Activated T-helper 17 cell treated with anti-CD3 and anti-CD28 coated beads, Interleukin-2, amount 50 U/mL, for 72 hours (primary cell): ENCODE results near the gene SPTBN2. TPM values are rescaled to one million over a fixed set of nuclear protein-coding genes. Genes with fewer than 3 reads are reported as not detected.

ENCODE experiments used
- ATAC-seq: fragments of 150-1000 bp; cut with Tn5 transposase; replicated peaks from 2 replicates; pipeline ENCODE4 v1.10.0; 2021; ENCODE audit warnings: mild to moderate bottlenecking, moderate library complexity
- H3K27ac Mint-ChIP-seq: one replicate; pipeline ENCODE4 v1.8.0; 2022; ENCODE audit warnings: mixed read lengths
- H3K27me3 Mint-ChIP-seq: one replicate; pipeline ENCODE4 v1.8.0; 2022; ENCODE audit warnings: mixed read lengths
- H3K36me3 Mint-ChIP-seq: one replicate; pipeline ENCODE4 v1.8.0; 2022; ENCODE audit warnings: low read depth, mild to moderate bottlenecking, mixed read lengths
- H3K4me1 Mint-ChIP-seq: one replicate; pipeline ENCODE4 v1.8.0; 2022; ENCODE audit warnings: mixed read lengths
- H3K4me3 Mint-ChIP-seq: one replicate; pipeline ENCODE4 v1.8.0; 2022; ENCODE audit warnings: mild to moderate bottlenecking, mixed read lengths
- H3K9me3 Mint-ChIP-seq: one replicate; pipeline ENCODE4 v1.8.0; 2022; ENCODE audit warnings: mixed read lengths
- total RNA-seq, 2 donors: library from RNA; stranded (reverse); gene quantifications; one replicate each; pipeline ENCODE4 v1.2.3, GENCODE V29; 2022

Gene SPTBN2
- total RNA-seq, 2 donors from 2014 or later, result 0.37 to 0.45 TPM

DNA sequence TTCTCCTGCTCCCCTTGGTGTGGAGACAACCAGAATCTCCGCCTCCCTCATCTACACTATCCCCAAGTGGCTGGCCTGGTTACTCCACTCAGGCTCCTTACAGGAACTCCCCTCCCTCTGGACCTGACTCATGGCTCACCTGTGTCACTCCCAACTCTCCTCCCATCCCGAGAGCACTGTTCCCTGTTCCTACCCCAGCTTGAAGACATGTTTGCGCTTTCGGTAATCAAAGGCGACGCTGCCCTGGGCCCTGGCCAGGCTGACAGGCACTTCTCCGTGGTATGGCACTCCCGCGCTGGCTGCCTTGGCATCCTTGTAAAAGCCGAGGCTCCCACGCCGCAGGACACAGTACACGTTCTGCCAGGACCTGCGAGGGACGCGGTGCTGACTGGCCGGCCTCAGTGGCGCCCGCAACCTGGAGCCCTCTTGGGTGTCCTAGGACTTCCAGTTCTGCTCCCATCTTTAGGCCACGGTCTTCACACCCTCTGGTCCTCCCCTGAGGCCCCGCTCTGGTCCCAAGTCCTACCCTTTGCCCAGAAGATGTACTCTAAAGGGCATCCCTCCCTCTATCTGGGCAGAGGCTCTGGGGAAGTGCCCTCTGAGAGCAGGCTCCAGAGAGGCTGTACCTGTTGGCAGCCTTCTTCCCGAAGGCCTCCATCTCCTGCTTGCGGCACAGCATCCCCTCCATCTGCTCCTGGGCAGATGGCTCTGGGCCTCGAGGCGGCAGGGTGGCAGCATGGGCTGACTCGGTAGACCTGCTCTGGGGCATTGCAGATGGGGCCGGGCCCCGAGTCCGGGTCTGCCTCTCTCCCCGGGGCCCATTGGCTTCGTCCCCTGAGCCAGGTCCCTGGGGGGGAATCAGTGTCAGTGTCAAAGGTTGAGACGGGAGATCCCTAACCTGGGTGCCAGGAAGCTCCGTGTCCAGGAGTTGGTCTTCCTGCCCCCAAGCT, 41.9 kb downstream of the SPTBN2 start:
- H3K27ac Mint-ChIP-seq, result no peak overlapping the region
- no peak overlapping the region for H3K4me3 Mint-ChIP-seq
- no peaks in the 10 kb centered on the region for H3K27me3 Mint-ChIP-seq
- no peaks in the 10 kb centered on the region for H3K36me3 Mint-ChIP-seq
- H3K9me3 Mint-ChIP-seq, result no peaks in the 10 kb centered on the region
- no peak for ATAC-seq
- H3K4me1 Mint-ChIP-seq, result no peaks in the 10 kb centered on the region

DNA sequence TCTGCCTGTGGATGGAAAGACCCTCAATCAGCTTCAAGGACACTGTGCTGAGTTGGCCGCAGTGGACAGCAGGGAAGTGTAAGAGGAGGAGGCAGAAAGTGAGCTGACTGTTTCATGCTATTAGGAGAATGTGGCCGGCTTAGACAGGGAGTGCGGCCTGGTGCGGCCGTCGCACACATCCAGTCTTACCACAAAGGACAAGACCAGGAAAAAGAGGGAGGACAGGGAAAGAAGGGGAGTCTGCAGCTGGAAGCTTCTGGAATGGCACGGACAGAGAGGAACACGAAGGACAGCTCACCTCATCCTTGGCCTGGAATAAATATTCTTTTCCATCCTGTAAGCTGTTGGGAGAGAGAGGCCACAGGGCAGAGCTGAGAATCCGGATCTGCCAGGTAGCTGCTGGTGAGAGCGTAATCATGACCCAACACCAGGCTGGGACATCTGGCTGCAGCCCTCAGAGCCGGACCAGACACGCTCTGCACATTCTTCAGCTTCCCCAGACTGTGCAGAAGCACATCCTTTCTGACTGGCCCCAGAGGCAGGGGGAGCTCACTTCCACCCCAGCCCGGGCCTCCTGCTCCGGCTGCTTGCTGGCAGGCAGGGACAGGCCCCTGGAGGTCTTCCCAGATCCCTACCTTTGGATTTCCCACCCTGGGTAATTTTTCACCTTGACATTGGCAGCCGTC, 42.8 kb downstream of the SPTBN2 start:
- Mint-ChIP-seq H3K4me3 (no peak overlapping the region), H3K4me1 (no peaks in the 10 kb centered on the region), H3K27me3 (no peaks in the 10 kb centered on the region), H3K36me3 (no peaks in the 10 kb centered on the region), H3K9me3 (no peaks in the 10 kb centered on the region), H3K27ac (no peak overlapping the region)
- ATAC-seq, result no peak

- H3K4me1 Mint-ChIP-seq, result no peaks in the 10 kb centered on the region
- no peak overlapping the region for H3K4me3 Mint-ChIP-seq
- no peaks in the 10 kb centered on the region for H3K36me3 Mint-ChIP-seq
- H3K9me3 Mint-ChIP-seq, result no peaks in the 10 kb centered on the region
- no peak for ATAC-seq
- no peak overlapping the region for H3K27ac Mint-ChIP-seq
- H3K27me3 Mint-ChIP-seq, result no peaks in the 10 kb centered on the region
Observed at GRCh38 chr11:66685276-66686099, 43.5 kb downstream of the SPTBN2 start.

DNA sequence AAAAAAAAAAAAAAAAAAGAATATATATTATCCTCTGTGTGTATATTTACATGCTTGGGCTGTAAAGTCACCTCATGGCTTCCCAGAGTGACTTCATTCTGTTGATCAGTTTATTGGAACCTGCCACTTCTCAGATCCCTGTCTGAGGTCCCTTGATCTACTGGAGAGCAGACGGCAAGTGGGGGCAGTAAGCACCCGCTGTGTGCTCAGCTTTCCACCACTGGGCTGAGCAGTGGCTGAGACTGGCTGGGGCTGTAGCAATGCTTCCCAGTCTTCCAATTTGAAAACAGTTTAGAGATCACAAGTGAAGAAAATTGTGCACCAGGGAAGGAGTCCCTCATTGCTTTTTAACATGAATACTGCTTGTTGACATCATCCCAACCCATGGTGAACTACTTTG, 44.4 kb downstream of the SPTBN2 start:
- Mint-ChIP-seq H3K9me3 (no peaks in the 10 kb centered on the region), H3K27me3 (no peaks in the 10 kb centered on the region), H3K4me1 (no peaks in the 10 kb centered on the region), H3K36me3 (no peaks in the 10 kb centered on the region), H3K4me3 (no peak overlapping the region), H3K27ac (no peak overlapping the region)
- no peak for ATAC-seq

GRCh38 chr11:66683877-66684276, 45.1 kb downstream of the SPTBN2 start:
- H3K4me1 Mint-ChIP-seq, result no peaks in the 10 kb centered on the region
- no peaks in the 10 kb centered on the region for H3K36me3 Mint-ChIP-seq
- no peaks in the 10 kb centered on the region for H3K27me3 Mint-ChIP-seq
- H3K27ac Mint-ChIP-seq, result no peak overlapping the region
- H3K9me3 Mint-ChIP-seq, result no peaks in the 10 kb centered on the region
- H3K4me3 Mint-ChIP-seq, result no peak overlapping the region
- ATAC-seq, result no peak

GRCh38 chr11:66680966-66681645, 47.9 kb downstream of the SPTBN2 start:
- Mint-ChIP-seq H3K9me3 (no peaks in the 10 kb centered on the region), H3K27me3 (no peaks in the 10 kb centered on the region), H3K36me3 (peaks cover 20% of the 10 kb centered on the region), H3K27ac (no peak overlapping the region), H3K4me3 (no peak overlapping the region), H3K4me1 (peaks cover 4% of the 10 kb centered on the region)
- no peak for ATAC-seq

- peaks cover 12% of the 10 kb centered on the region for H3K4me1 Mint-ChIP-seq
- no peaks in the 10 kb centered on the region for H3K9me3 Mint-ChIP-seq
- peaks cover 41% of the 10 kb centered on the region for H3K36me3 Mint-ChIP-seq
- H3K27me3 Mint-ChIP-seq, result no peaks in the 10 kb centered on the region
- H3K27ac Mint-ChIP-seq, result peak within 1 kb of the TSS; percentile 100
- H3K4me3 Mint-ChIP-seq, result peak within 1 kb of the TSS; percentile 97
- ATAC-seq, result peak; percentile 93
Observed at GRCh38 chr11:66677599-66678375, 51.2 kb downstream of the SPTBN2 start, which contains the start of gene RBM4B. TSS of gene RBM4B (minus strand) at chr11:66677887. CDS start at chr11:66677079, 808 bp downstream.

- no peak for ATAC-seq
- Mint-ChIP-seq H3K4me1 (peaks cover 12% of the 10 kb centered on the region), H3K9me3 (no peaks in the 10 kb centered on the region), H3K36me3 (peaks cover 44% of the 10 kb centered on the region), H3K27me3 (no peaks in the 10 kb centered on the region), H3K27ac (peak overlapping the region; percentile 100), H3K4me3 (peak overlapping the region; percentile 97)
Observed at GRCh38 chr11:66676931-66677598, 52.0 kb downstream of the SPTBN2 start.

GRCh38 chr11:66676282-66676919, 52.6 kb downstream of the SPTBN2 start:
- Mint-ChIP-seq H3K27me3 (no peaks in the 10 kb centered on the region), H3K27ac (peak overlapping the region; percentile 100), H3K4me3 (peak overlapping the region; percentile 97), H3K36me3 (peaks cover 45% of the 10 kb centered on the region), H3K9me3 (no peaks in the 10 kb centered on the region), H3K4me1 (peaks cover 12% of the 10 kb centered on the region)
- ATAC-seq, result no peak

DNA sequence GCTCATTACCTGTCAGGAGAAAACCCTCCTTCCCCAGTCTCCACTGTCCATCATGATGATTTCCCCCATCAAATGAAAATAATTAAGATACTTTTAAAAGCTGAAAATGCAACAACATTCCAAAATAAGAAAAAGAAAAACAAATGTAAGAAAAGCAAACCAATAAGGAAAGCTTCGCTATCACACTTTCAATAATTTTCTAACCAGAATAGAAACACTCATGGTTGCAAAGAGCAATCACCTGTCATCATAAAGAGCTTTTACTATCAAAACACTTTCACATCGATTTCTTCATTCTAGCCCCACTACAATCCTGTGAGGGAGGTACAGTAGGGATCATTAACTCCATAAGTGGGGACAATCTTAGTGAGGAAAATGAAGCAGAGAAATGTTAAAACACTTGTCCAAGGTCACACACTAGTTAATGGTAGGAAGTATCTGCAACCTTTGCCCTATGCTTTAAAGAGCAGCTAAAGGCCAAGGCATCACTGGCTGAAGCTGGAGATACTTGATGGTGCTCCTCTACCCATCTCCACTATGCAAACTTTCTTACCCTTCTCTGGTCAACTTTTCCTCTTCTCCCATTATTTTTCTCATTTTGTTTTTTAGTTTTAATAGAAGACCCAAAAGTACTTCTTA, 53.9 kb downstream of the SPTBN2 start:
- no peak for ATAC-seq
- peaks cover 56% of the 10 kb centered on the region for H3K36me3 Mint-ChIP-seq
- H3K27ac Mint-ChIP-seq, result peak overlapping the region; percentile 26
- no peaks in the 10 kb centered on the region for H3K27me3 Mint-ChIP-seq
- peaks cover 12% of the 10 kb centered on the region for H3K4me1 Mint-ChIP-seq
- peak overlapping the region; percentile 97 for H3K4me3 Mint-ChIP-seq
- H3K9me3 Mint-ChIP-seq, result no peaks in the 10 kb centered on the region

GRCh38 chr11:66670816-66671215, 58.2 kb downstream of the SPTBN2 start:
- Mint-ChIP-seq H3K4me1 (peaks cover 10% of the 10 kb centered on the region), H3K27ac (no peak overlapping the region), H3K4me3 (no peak overlapping the region), H3K36me3 (peaks cover 76% of the 10 kb centered on the region), H3K9me3 (no peaks in the 10 kb centered on the region), H3K27me3 (no peaks in the 10 kb centered on the region)
- no peak for ATAC-seq

GRCh38 chr11:66665369-66665768, 63.6 kb downstream of the SPTBN2 start:
- Mint-ChIP-seq H3K4me3 (no peak overlapping the region), H3K27ac (no peak overlapping the region), H3K27me3 (no peaks in the 10 kb centered on the region), H3K36me3 (peaks cover 93% of the 10 kb centered on the region), H3K4me1 (peaks cover 10% of the 10 kb centered on the region), H3K9me3 (no peaks in the 10 kb centered on the region)
- ATAC-seq, result no peak
